Small intestine (tissue), 16 donors: Measurements from ENCODE around the gene MUC15. TPM values are rescaled to one million over a fixed set of nuclear protein-coding genes. Genes with fewer than 3 reads are reported as not detected.

ENCODE experiments used
- DNase-seq, 2 donors: peaks; one replicate each; pipeline versions ENCODE4 v3.0.0 to v3.0.0-alpha.2; 2013
- FAIRE-seq: peaks from 2 replicates; lab custom pipeline; 2012; peaks lifted over from hg19 to GRCh38; lab: Jason Lieb, UNC
- H3K27ac ChIP-seq, 3 donors: one replicate each; pipeline ENCODE4 v1.5.1; 2013; ENCODE audit warnings: low read length in 2 of 3, mild to moderate bottlenecking in 2 of 3, control low read depth in 1 of 3, inconsistent platforms in 1 of 3, low read depth in 1 of 3, moderate library complexity in 1 of 3
- H3K27me3 ChIP-seq, 3 donors: one replicate each; pipeline ENCODE4 v1.6.1; 2013; ENCODE audit warnings: low read length in 3 of 3, inconsistent platforms in 1 of 3; ENCODE audit not compliant: control insufficient read depth in 3 of 3, insufficient read depth in 3 of 3
- H3K36me3 ChIP-seq, 3 donors: one replicate each; pipeline ENCODE4 v1.6.1; 2013; ENCODE audit warnings: low read length in 3 of 3, inconsistent platforms in 1 of 3, low read depth in 1 of 3, mild to moderate bottlenecking in 1 of 3, moderate library complexity in 1 of 3; ENCODE audit not compliant: control insufficient read depth in 3 of 3, insufficient read depth in 2 of 3
- H3K4me1 ChIP-seq, 3 donors: one replicate each; pipeline ENCODE4 v1.6.1; 2013; ENCODE audit warnings: low read length in 2 of 3, inconsistent platforms in 1 of 3, low read depth in 1 of 3, mild to moderate bottlenecking in 1 of 3, moderate library complexity in 1 of 3; ENCODE audit not compliant: control insufficient read depth in 3 of 3, insufficient read depth in 2 of 3
- H3K4me3 ChIP-seq, 3 donors: one replicate each; pipeline ENCODE4 v1.5.1; 2013; ENCODE audit warnings: low read length in 3 of 3, control low read depth in 1 of 3, inconsistent platforms in 1 of 3, low read depth in 1 of 3, mild to moderate bottlenecking in 1 of 3, moderate library complexity in 1 of 3
- H3K9me3 ChIP-seq, 2 donors: one replicate each; pipeline ENCODE4 v1.6.1; 2013; ENCODE audit warnings: low read depth in 1 of 2, low read length in 1 of 2; ENCODE audit not compliant: control insufficient read depth in 2 of 2, insufficient read depth in 1 of 2
- WGBS, 3 donors: extraction: QIAGEN DNeasy Blood & Tissue Kit; methylation state at CpG; one replicate each; pipeline ENCODE4 v1.1.7; 2013; 5-methylcytosine and 5-hydroxymethylcytosine counted together
- long read RNA-seq, 10 donors: transcript quantifications; one replicate each; lab custom pipeline, GENCODE V29; 2026
- polyA plus RNA-seq, 4 donors: library from polyadenylated mRNA; stranded (reverse) in 3 of 4; unstranded in 1 of 4; fragments of 200-250 nt in 3 of 4; fragments of 120-200 nt in 1 of 4; gene quantifications; one replicate each; pipeline versions ENCODE4 v1.2.1 to v1.2.3, GENCODE V29; 2013
- donor health status: healthy with polysubstance abuse.
- donor health status: control.
- donor health status: control.
- donor health status: Bipolar disorder and iron deficiency.
- donor health status: healthy.

The MUC15 gene
- polyA plus RNA-seq, result under 1 TPM in 1 of 4 donors, not detected in 3; 0.01 TPM
- long read RNA-seq, donor 1, result 0 reads
- long read RNA-seq, donor 2, result 0 reads
- long read RNA-seq, donor 3, result 0 reads
- long read RNA-seq, donor 4, result 0 reads
- long read RNA-seq, donor 5, result 0 reads
- long read RNA-seq, donor 6, result 0 reads
- long read RNA-seq, donor 7, result 0 reads
- long read RNA-seq, donor 8, result 0 reads
- long read RNA-seq, donor 9, result 0 reads
- long read RNA-seq, donor 10, result 0 reads

- FAIRE-seq, result no peak
- Histone ChIP-seq H3K4me1 (no peaks in the 10 kb centered on the region), H3K36me3 (no peaks in the 10 kb centered on the region), H3K9me3 (no peaks in the 10 kb centered on the region), H3K4me3 (no peak within 1 kb of the TSS), H3K27me3 (peaks cover 0 to 2% (median 0%) of the 10 kb centered on the region in 3 donors), H3K27ac (no peak within 1 kb of the TSS)
- no peak for DNase-seq
- 48 to 72% (median 55%) methylated on average over 12 of the region's 12 CpGs for WGBS, 3 donors
Observed at GRCh38 chr11:26571861-26572654, at the start of gene MUC15. MUC15 (minus strand) TSS chr11:26572263; CDS start chr11:26567094, 5,169 bp downstream.

DNA sequence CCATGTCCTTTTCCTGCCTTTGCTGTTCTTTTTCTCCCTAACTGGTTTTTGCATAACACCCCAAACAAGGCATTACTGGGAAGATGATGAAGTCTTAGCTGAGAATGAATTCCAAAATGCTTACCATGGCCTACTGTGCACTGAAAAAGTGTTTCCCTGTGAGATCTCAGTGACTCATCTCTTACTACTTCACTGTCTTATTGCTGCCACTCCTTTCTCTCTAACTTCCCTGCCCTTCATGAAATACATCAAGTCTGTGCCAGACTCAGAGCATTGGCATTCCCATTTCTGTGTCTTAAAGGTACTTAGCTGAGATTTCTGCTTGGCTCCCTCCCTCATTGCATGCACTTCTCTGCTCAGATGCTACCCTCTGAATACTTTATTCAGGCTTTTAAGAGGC is 49.1 kb upstream of the MUC15 start:
- Histone ChIP-seq H3K36me3 (no peaks in the 10 kb centered on the region), H3K27ac (no peak overlapping the region), H3K9me3 (no peaks in the 10 kb centered on the region), H3K27me3 (no peaks in the 10 kb centered on the region), H3K4me1 (no peaks in the 10 kb centered on the region), H3K4me3 (no peak overlapping the region)
- FAIRE-seq (no peak), DNase-seq (no peak)

GRCh38 chr11:26620282-26621045 is 48.4 kb upstream of the MUC15 start:
- Histone ChIP-seq H3K9me3 (no peaks in the 10 kb centered on the region), H3K27ac (no peak overlapping the region), H3K36me3 (no peaks in the 10 kb centered on the region), H3K4me1 (no peaks in the 10 kb centered on the region), H3K4me3 (no peak overlapping the region), H3K27me3 (no peaks in the 10 kb centered on the region)
- no peak for DNase-seq
- no peak for FAIRE-seq
- 90 to 95% (median 94%) methylated on average over 1 of the region's 1 CpG for WGBS, 3 donors

GRCh38 chr11:26618441-26618840 is 46.4 kb upstream of the MUC15 start:
- H3K9me3 ChIP-seq, result peaks cover 0 to 8% of the 10 kb centered on the region in 2 donors
- DNase-seq, result no peak
- H3K27ac ChIP-seq, result no peak overlapping the region
- no peaks in the 10 kb centered on the region for H3K27me3 ChIP-seq
- H3K36me3 ChIP-seq, result no peaks in the 10 kb centered on the region
- no peak for FAIRE-seq
- H3K4me3 ChIP-seq, result no peak overlapping the region
- H3K4me1 ChIP-seq, result no peaks in the 10 kb centered on the region
- WGBS, 3 donors, result 23 to 40% (median 35%) methylated on average over 1 of the region's 1 CpG

GRCh38 chr11:26613759-26614158 is 41.7 kb upstream of the MUC15 start:
- DNase-seq (no peak), FAIRE-seq (no peak)
- Histone ChIP-seq H3K4me3 (no peak overlapping the region), H3K27ac (no peak overlapping the region), H3K9me3 (peaks cover 0 to 9% of the 10 kb centered on the region in 2 donors), H3K4me1 (no peaks in the 10 kb centered on the region), H3K36me3 (no peaks in the 10 kb centered on the region), H3K27me3 (no peaks in the 10 kb centered on the region)
- WGBS, 3 donors, result 65 to 87% (median 86%) methylated on average over 2 of the region's 2 CpGs

DNA sequence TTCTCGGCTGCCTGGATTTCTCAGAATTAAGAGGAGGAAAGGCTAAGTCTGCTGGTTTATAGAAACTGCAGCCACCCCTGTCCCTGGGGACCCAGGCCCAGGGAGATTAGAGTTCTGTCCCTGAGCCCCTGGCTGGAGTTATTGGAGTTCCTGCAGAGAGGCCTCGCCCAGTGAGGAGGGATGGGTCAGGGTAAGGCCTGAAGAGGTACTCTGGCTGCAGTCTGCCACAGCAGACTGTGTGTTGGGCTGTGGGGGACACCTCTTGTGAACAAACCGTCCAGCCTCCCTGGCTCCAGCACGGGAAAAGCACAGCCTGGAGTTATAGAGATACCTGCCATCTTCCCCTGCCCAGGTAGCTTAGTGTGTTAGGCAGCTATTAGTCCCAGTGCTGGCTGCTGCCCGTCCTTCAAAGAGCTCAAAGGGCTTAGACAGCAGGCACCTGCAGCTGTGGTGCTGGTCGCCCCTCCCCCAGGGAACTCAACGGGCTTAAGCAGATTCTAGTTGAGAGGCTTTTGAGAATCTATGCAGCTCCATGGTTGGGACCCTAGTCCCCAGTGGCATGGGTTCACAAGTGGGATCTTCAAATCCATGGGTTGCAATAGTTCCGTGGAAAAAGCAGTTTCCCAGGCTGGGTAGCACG is 36.6 kb upstream of the MUC15 start:
- Histone ChIP-seq H3K4me3 (no peak overlapping the region), H3K9me3 (peaks cover 0 to 2% of the 10 kb centered on the region in 2 donors), H3K27me3 (no peaks in the 10 kb centered on the region), H3K4me1 (no peaks in the 10 kb centered on the region), H3K36me3 (no peaks in the 10 kb centered on the region), H3K27ac (no peak overlapping the region)
- FAIRE-seq (no peak), DNase-seq (no peak)
- WGBS, 3 donors, result 64 to 76% (median 66%) methylated on average over 9 of the region's 9 CpGs

DNA sequence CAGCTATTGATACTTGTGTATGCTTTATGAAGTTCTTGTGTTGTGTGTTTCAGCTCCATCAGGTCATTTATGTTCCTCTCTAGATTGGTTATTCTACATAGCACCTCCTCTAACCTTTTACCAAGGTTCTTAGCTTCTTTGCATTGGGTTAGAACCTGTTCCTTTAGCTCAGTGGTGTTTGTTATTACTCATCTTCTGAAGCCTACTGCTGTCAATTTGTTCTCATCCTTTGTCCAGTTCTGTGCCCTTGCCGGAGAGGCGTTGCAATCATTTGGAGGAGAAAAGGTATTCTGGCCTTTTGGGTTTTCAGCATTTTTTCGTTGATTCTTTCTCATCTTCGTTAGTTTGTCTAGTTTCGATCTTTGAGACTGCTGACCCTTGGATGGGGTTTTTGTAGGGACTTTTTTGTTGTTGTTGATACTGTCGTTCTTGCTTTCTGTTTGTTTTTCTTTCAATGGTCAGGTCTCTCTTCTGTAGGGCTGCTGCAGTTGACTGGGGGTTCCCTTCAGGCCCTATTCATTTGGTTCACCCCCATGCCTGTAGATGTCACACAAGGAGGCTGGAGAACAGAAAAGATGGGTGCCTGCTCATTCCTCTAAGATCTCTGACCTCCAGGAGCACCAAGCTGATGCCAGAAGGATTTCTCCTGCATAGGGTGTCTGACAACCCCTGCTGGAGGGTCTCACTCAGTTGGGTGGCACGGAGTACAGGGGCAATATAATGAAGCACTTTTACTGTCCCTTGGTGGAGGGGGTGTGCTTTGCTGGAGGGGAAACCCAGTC is 35.9 kb upstream of the MUC15 start:
- Histone ChIP-seq H3K9me3 (no peaks in the 10 kb centered on the region), H3K36me3 (no peaks in the 10 kb centered on the region), H3K27me3 (no peaks in the 10 kb centered on the region), H3K4me1 (no peaks in the 10 kb centered on the region), H3K4me3 (no peak overlapping the region), H3K27ac (no peak overlapping the region)
- WGBS, 3 donors, result 78 to 82% (median 80%) methylated on average over 7 of the region's 7 CpGs
- no peak for FAIRE-seq
- DNase-seq, result no peak
